ENCODE results near the gene ARPC2. TPM values are rescaled to one million over a fixed set of nuclear protein-coding genes. Genes with fewer than 3 reads are reported as not detected.

The ARPC2 gene
- total RNA-seq, 1 experiment from 2014 or later, result 187 TPM

DNA sequence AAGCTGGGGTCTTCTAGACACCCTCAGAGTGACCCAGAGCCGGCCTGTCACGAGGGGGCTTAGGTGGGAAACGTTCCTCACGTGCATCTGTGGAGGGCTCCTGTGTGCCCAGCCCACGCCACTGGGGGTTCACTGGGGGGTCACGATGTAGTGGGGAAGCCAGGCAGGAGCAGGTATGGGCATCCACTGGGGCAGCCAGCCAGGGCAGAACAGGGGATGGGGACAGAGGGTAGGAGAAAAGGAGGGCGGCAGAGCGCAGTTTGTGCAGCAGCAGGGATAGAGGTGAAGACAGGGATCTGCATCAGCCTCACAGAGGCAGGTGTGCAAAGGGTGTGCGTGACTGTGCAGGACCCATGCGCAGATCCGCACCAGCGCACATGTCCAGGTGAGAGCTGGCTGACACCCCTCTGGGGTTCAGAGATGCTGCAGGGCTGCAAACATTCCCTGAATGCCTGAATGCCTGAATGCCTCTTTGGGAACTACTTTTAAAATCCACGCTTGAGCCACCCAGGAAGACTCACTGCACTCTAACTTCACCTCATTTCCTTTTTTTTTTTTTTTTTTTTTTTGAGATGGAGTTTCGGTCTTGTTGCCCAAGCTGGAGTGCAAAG lies 63.4 kb downstream of the ARPC2 start:
- ATAC-seq (no peak), DNase-seq (ENCODE audit: low read depth, low spot score) (no peak)
- no peaks in the 10 kb centered on the region for H4K20me1 ChIP-seq (ENCODE audit: insufficient read depth)
- ChIA-PET POLR2A (interaction anchor here (0.5 kb wide), 1 partner anchor 113 kb away, joined by 5 read pairs; no protein-coding TSS in a partner anchor), CTCF (no interaction called here), RAD21 (ENCODE audit: low non-redundant PET in 1 of 2, low total read pairs in 2 of 2, uncharacterized antibody in 2 of 2, unreplicated experiment in 2 of 2) (no interaction called here)
- intact Hi-C loops (cut with micrococcal nuclease), result no loop called here
- no peak overlapping the region for H2AFZ ChIP-seq (ENCODE audit: low read depth, low read length, poor library complexity, severe bottlenecking)
- H3K36me3 ChIP-seq (ENCODE audit: control insufficient read depth in 1 of 2, insufficient read depth in 2 of 2, low read length in 2 of 2), result peaks cover 26 to 37% of the 10 kb centered on the region in 2 experiments; a peak in 3 of 4 replicates
- no peak overlapping the region for H3K27ac ChIP-seq (ENCODE audit: low read depth, low read length)
- H3K79me2 ChIP-seq (ENCODE audit: insufficient read depth, low read length), result peaks cover 34% of the 10 kb centered on the region
- H3K9me3 ChIP-seq (ENCODE audit: control insufficient read depth in 1 of 2, insufficient read depth in 1 of 2, low read depth in 1 of 2, low read length in 2 of 2), result no peaks in the 10 kb centered on the region
- no peak overlapping the region for H3K9ac ChIP-seq (ENCODE audit: low read length)
- peaks cover 3 to 13% of the 10 kb centered on the region in 2 experiments; a peak in 2 of 4 replicates for H3K4me1 ChIP-seq (ENCODE audit: control insufficient read depth in 1 of 2, insufficient read depth in 2 of 2, low read length in 2 of 2)
- BruUV-seq (replicated peaks), result no TSS peak
- H3K9me2 ChIP-seq (ENCODE audit: insufficient read depth), result no peaks in the 10 kb centered on the region
- H3K4me3 ChIP-seq (replicated peaks in 1 of 2; ENCODE audit: low read depth in 1 of 2, low read length in 2 of 2), result no peak overlapping the region
- no peak overlapping the region for H3K4me2 ChIP-seq (ENCODE audit: low read length)
- H3K27me3 ChIP-seq (ENCODE audit: insufficient read depth, low read length), result no peaks in the 10 kb centered on the region
- TF ChIP-seq ZFX (IDR thresholded peaks at IDR 0.05) (no peak), SIN3A (IDR thresholded peaks at IDR 0.05; ENCODE audit: low read depth) (no peak), EGR1 (IDR thresholded peaks at IDR 0.05; ENCODE audit: low read depth) (no peak), MAX (IDR thresholded peaks at IDR 0.05) (no peak), ZNF274 (IDR thresholded peaks at IDR 0.05; ENCODE audit: low read depth, low read length) (no peak), CTCF (IDR thresholded peaks at IDR 0.05 in 2 of 3, conservative IDR thresholded peaks at IDR 0.05 in 1 of 3; ENCODE audit: borderline replicate concordance in 1 of 3, insufficient read depth in 1 of 3, low read depth in 2 of 3, low read length in 2 of 3) (no peak), ATF3 (IDR thresholded peaks at IDR 0.05) (no peak), FOSL1 (IDR thresholded peaks at IDR 0.05; ENCODE audit: low read depth) (no peak), CEBPB (IDR thresholded peaks at IDR 0.05; ENCODE audit: low read depth) (no peak), JUND (IDR thresholded peaks at IDR 0.05) (no peak), CBX3 (IDR thresholded peaks at IDR 0.05; ENCODE audit: low read depth) (no peak), ELF1 (IDR thresholded peaks at IDR 0.05; ENCODE audit: borderline replicate concordance, low read depth) (no peak), TCF7L2 (IDR thresholded peaks at IDR 0.05; ENCODE audit: borderline replicate concordance, extremely low read depth, insufficient read depth, insufficient read length) (no peak), RAD21 (IDR thresholded peaks at IDR 0.05; ENCODE audit: low read depth) (no peak)
- TF ChIP-seq, protein P1, sequence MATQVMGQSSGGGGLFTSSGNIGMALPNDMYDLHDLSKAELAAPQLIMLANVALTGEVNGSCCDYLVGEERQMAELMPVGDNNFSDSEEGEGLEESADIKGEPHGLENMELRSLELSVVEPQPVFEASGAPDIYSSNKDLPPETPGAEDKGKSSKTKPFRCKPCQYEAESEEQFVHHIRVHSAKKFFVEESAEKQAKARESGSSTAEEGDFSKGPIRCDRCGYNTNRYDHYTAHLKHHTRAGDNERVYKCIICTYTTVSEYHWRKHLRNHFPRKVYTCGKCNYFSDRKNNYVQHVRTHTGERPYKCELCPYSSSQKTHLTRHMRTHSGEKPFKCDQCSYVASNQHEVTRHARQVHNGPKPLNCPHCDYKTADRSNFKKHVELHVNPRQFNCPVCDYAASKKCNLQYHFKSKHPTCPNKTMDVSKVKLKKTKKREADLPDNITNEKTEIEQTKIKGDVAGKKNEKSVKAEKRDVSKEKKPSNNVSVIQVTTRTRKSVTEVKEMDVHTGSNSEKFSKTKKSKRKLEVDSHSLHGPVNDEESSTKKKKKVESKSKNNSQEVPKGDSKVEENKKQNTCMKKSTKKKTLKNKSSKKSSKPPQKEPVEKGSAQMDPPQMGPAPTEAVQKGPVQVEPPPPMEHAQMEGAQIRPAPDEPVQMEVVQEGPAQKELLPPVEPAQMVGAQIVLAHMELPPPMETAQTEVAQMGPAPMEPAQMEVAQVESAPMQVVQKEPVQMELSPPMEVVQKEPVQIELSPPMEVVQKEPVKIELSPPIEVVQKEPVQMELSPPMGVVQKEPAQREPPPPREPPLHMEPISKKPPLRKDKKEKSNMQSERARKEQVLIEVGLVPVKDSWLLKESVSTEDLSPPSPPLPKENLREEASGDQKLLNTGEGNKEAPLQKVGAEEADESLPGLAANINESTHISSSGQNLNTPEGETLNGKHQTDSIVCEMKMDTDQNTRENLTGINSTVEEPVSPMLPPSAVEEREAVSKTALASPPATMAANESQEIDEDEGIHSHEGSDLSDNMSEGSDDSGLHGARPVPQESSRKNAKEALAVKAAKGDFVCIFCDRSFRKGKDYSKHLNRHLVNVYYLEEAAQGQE (IDR thresholded peaks at IDR 0.05; ENCODE audit: low read depth), result no peak

All from HCT116 (cell line).